Endothelial cell of umbilical vein (primary cell): ENCODE data around the gene ZC3H6. TPM values are rescaled to one million over a fixed set of nuclear protein-coding genes. Genes with fewer than 3 reads are reported as not detected.
A peak's percentile ranks its signal among the peaks of the same experiment; 100 is the strongest.

Experiments used
- BruUV-seq: library from RNA; stranded (reverse); fragments of 400-500 nt; replicated peaks from 2 replicates; lab custom pipeline; 2021; lab: Mats Ljungman, UMichigan
- CTCF ChIA-PET: fragments of 300-600, 350-600 bp; sonication (Branson Sonifier 250); formaldehyde crosslinking; loops from one replicate; lab custom pipeline; 2021; ENCODE audit warnings: antibody characterized with exemption, inconsistent platforms; lab: Charles Lee
- POLR2A ChIA-PET: fragments of 300-600, 350-600 bp; sonication (Branson Sonifier 250); formaldehyde crosslinking; loops from one replicate; lab custom pipeline; 2021; ENCODE audit warnings: antibody characterized with exemption, inconsistent platforms; lab: Charles Lee
- DNase-seq: peaks from one replicate; pipeline ENCODE4 v3.0.0-alpha.2; 2011; ENCODE audit warnings: low read depth, low spot score
- FAIRE-seq: peaks from 2 replicates; lab custom pipeline; 2011; peaks lifted over from hg19 to GRCh38; lab: Jason Lieb, UNC
- H2AFZ ChIP-seq: 2 replicates; pipeline ENCODE4 v1.6.0; 2012; ENCODE audit warnings: low read depth, low read length, control low read depth, inconsistent platforms
- H3K27ac ChIP-seq: 2 replicates; pipeline ENCODE4 v1.5.1; 2011; ENCODE audit warnings: low read depth, mild to moderate bottlenecking, control low read depth, low read length, moderate library complexity; ENCODE audit not compliant: insufficient read depth
- H3K27me3 ChIP-seq, 2 experiments: 2 replicates each; pipeline versions ENCODE4 v1.6.0 to v1.6.1; 2011; ENCODE audit warnings: low read length in 2 of 2, mixed read lengths in 1 of 2; ENCODE audit not compliant: control insufficient read depth in 2 of 2, insufficient read depth in 2 of 2
- H3K36me3 ChIP-seq, 2 experiments: 2 replicates in 1 of 2; 3 replicates in 1 of 2; pipeline ENCODE4 v1.5.1; 2011; ENCODE audit warnings: low read length in 2 of 2, mild to moderate bottlenecking in 1 of 2, moderate library complexity in 1 of 2; ENCODE audit not compliant: control insufficient read depth in 2 of 2, insufficient read depth in 2 of 2; ENCODE audit errors: extremely low read depth in 1 of 2
- H3K4me1 ChIP-seq: 3 replicates; pipeline ENCODE4 v1.5.1; 2011; ENCODE audit warnings: mild to moderate bottlenecking, low read length; ENCODE audit not compliant: control insufficient read depth, insufficient read depth; ENCODE audit errors: extremely low read depth
- H3K4me2 ChIP-seq: 2 replicates; pipeline ENCODE4 v1.6.1; 2011; ENCODE audit warnings: low read length, control low read depth, mixed read lengths; ENCODE audit not compliant: insufficient read depth
- H3K4me3 ChIP-seq, 3 experiments: fragments of 200-600 bp in 1 of 3; sonication (generic), shearing (Covaris generic) in 1 of 3; replicated peaks in 1 of 3; 2 replicates each; pipeline ENCODE4 v1.5.1; 2011 to 2016; ENCODE audit warnings: control low read depth in 3 of 3, low read length in 3 of 3, mild to moderate bottlenecking in 2 of 3, inconsistent platforms in 1 of 3, low read depth in 1 of 3, moderate library complexity in 1 of 3; ENCODE audit not compliant: insufficient read depth in 1 of 3
- H3K79me2 ChIP-seq: 2 replicates; pipeline ENCODE4 v1.6.0; 2012; ENCODE audit warnings: low read length, inconsistent platforms; ENCODE audit not compliant: control insufficient read depth, insufficient read depth
- H3K9ac ChIP-seq: replicated peaks from 2 replicates; pipeline ENCODE3; 2011; ENCODE audit warnings: low read length, control low read depth; ENCODE audit not compliant: insufficient read depth; ENCODE audit errors: extremely low read depth
- H3K9me1 ChIP-seq: replicated peaks from 3 replicates; pipeline ENCODE4 v1.6.0; 2011; ENCODE audit warnings: mild to moderate bottlenecking, low read length; ENCODE audit not compliant: control insufficient read depth, insufficient read depth; ENCODE audit errors: extremely low read depth
- H3K9me3 ChIP-seq: replicated peaks from 2 replicates; pipeline ENCODE4 v1.5.1; 2012; ENCODE audit warnings: low read length, inconsistent platforms; ENCODE audit not compliant: control insufficient read depth, insufficient read depth
- H4K20me1 ChIP-seq: replicated peaks from 2 replicates; pipeline ENCODE3; 2011; ENCODE audit warnings: mild to moderate bottlenecking, low read length; ENCODE audit not compliant: control insufficient read depth, insufficient read depth; ENCODE audit errors: extremely low read depth
- EZH2 ChIP-seq: IDR thresholded peaks from 2 replicates; pipeline ENCODE4 v1.6.1; 2012; ENCODE audit warnings: borderline replicate concordance, low read depth, mild to moderate bottlenecking, moderate library complexity, low read length, inconsistent platforms; ENCODE audit not compliant: severe bottlenecking
- FOS ChIP-seq: IDR thresholded peaks from 2 replicates; pipeline ENCODE4 v1.6.1; 2011; ENCODE audit warnings: mild to moderate bottlenecking, low read length, moderate library complexity, borderline replicate concordance; ENCODE audit not compliant: insufficient read depth
- GATA2 ChIP-seq: IDR thresholded peaks from 2 replicates; pipeline ENCODE4 v1.7.0; 2011; ENCODE audit warnings: low read depth, mild to moderate bottlenecking, moderate library complexity, mixed read lengths, low read length; ENCODE audit not compliant: insufficient read length, insufficient read depth
- JUN ChIP-seq: IDR thresholded peaks from 2 replicates; pipeline ENCODE4 v1.6.1; 2011; ENCODE audit warnings: borderline replicate concordance, low read depth; ENCODE audit not compliant: insufficient read length, insufficient read depth
- MYC ChIP-seq: IDR thresholded peaks from one replicate; pipeline ENCODE4 v1.6.1; 2011; ENCODE audit warnings: mild to moderate bottlenecking, low read depth, low read length
- POLR2A ChIP-seq: IDR thresholded peaks from 2 replicates; pipeline ENCODE4 v1.6.1; 2012; ENCODE audit warnings: low read depth, mild to moderate bottlenecking, control low read depth, low read length
- POLR2AphosphoS5 ChIP-seq: IDR thresholded peaks from 2 replicates; pipeline ENCODE4 v1.6.1; 2012; ENCODE audit warnings: low read depth, mild to moderate bottlenecking, control low read depth, low read length, moderate library complexity; ENCODE audit not compliant: insufficient read depth
- dilution Hi-C: fragments of 300-500 bp; cut with MboI; formaldehyde crosslinking; loops from one replicate; pipeline ENCODE4 v1.15.0; 2019; ENCODE audit warnings: low sequenced_read_pairs; ENCODE audit not compliant: extremely low pct_ligation_motif_present
- intact Hi-C: fragments of 100-400 bp; cut with micrococcal nuclease; formaldehyde crosslinking; loops from one replicate; pipeline ENCODE4 v1.10.0; 2022
- polyA plus RNA-seq, 4 experiments: library from polyadenylated mRNA; depleted of rRNA in 3 of 4; stranded (reverse) in 3 of 4; unstranded in 1 of 4; fragments of >200 nt; gene quantifications; 2 replicates each; pipeline versions ENCODE4 v1.2.1 to v1.2.3, GENCODE V29; 2011 to 2012; ENCODE audit warnings: missing spikeins in 1 of 4
- total RNA-seq: library from RNA; stranded (reverse); gene quantifications from 2 replicates; pipeline ENCODE4 v1.2.3, GENCODE V29; 2021
- TF ChIP-seq, protein P1 (sequence below), 2 donors: IDR thresholded peaks; 1 replicate in 1 of 2; 2 replicates in 1 of 2; pipeline ENCODE4 v1.5.1; 2011; ENCODE audit warnings: low read length in 2 of 2, mild to moderate bottlenecking in 2 of 2, moderate library complexity in 2 of 2, control low read depth in 1 of 2, inconsistent platforms in 1 of 2, low read depth in 1 of 2; ENCODE audit not compliant: insufficient read depth in 1 of 2; ENCODE audit errors: extremely low read depth in 1 of 2
- TF ChIP-seq, protein P2 (sequence below): IDR thresholded peaks from 2 replicates; pipeline ENCODE4 v1.6.1; 2011; ENCODE audit not compliant: insufficient read depth, insufficient read length

Gene ZC3H6
- total and polyA plus RNA-seq, 2 donors (not counting 3 experiments of a cell fraction or from before 2014, with no cell fraction given) = 0.46 to 3.0 TPM

DNA sequence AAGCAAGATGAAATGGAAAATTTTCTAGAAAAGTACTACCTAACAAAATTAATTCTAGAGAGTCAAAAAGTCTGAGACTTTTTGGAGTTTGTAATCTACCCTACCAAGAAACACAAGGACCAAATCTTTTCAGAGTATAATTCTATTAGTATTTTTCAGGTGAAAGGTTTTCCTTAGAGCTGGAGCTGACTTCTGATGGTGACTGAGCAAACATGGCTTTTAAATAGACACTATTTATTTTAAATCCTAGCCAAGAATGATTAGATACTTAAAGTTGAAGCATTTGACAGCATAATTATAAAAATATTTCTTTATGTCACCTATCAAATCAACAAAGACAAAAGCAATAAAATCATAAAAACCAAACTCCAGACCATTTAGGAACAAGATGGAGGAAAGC lies 26.6 kb downstream of the ZC3H6 start:
- peak; percentile 39 for DNase-seq
- H4K20me1 ChIP-seq = no peaks in the 10 kb centered on the region
- H3K4me3 ChIP-seq = no peak overlapping the region
- H3K9me3 ChIP-seq = no peaks in the 10 kb centered on the region
- intact Hi-C loops = loop anchor here (2.0 kb wide), 1 partner anchor 25 kb away; no protein-coding TSS in a partner anchor
- ChIA-PET CTCF (interaction anchor here (1.3 to 2.9 kb wide), 3 partner anchors 10 to 42 kb away, joined by 5 to 12 read pairs (median 8); no protein-coding TSS in a partner anchor), POLR2A (no interaction called here)
- BruUV-seq = no TSS peak
- TF ChIP-seq, protein P1, sequence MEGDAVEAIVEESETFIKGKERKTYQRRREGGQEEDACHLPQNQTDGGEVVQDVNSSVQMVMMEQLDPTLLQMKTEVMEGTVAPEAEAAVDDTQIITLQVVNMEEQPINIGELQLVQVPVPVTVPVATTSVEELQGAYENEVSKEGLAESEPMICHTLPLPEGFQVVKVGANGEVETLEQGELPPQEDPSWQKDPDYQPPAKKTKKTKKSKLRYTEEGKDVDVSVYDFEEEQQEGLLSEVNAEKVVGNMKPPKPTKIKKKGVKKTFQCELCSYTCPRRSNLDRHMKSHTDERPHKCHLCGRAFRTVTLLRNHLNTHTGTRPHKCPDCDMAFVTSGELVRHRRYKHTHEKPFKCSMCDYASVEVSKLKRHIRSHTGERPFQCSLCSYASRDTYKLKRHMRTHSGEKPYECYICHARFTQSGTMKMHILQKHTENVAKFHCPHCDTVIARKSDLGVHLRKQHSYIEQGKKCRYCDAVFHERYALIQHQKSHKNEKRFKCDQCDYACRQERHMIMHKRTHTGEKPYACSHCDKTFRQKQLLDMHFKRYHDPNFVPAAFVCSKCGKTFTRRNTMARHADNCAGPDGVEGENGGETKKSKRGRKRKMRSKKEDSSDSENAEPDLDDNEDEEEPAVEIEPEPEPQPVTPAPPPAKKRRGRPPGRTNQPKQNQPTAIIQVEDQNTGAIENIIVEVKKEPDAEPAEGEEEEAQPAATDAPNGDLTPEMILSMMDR (IDR thresholded peaks at IDR 0.05; ENCODE audit: extremely low read depth in 1 of 2, insufficient read depth in 1 of 2, low read depth in 1 of 2, low read length in 2 of 2) = no peak
- TF ChIP-seq POLR2AphosphoS5 = no peak
- TF ChIP-seq, protein P2, sequence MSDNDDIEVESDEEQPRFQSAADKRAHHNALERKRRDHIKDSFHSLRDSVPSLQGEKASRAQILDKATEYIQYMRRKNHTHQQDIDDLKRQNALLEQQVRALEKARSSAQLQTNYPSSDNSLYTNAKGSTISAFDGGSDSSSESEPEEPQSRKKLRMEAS = no peak
- no peak for TF ChIP-seq GATA2
- TF ChIP-seq JUN = no peak
- no peak for TF ChIP-seq EZH2
- no peak for TF ChIP-seq MYC
- no peak for TF ChIP-seq POLR2A
- no peak for TF ChIP-seq FOS
- H3K27me3 ChIP-seq = no peaks in the 10 kb centered on the region
- FAIRE-seq = no peak
- peaks cover 28% of the 10 kb centered on the region for H3K4me1 ChIP-seq
- peak overlapping the region; percentile 51 for H2AFZ ChIP-seq
- peak overlapping the region; percentile 61 for H3K4me2 ChIP-seq
- no peaks in the 10 kb centered on the region for H3K36me3 ChIP-seq
- no peaks in the 10 kb centered on the region for H3K9me1 ChIP-seq
- dilution Hi-C loops = no loop called here
- peak overlapping the region; percentile 23 for H3K9ac ChIP-seq
- no peaks in the 10 kb centered on the region for H3K79me2 ChIP-seq
- H3K27ac ChIP-seq = peak overlapping the region; percentile 55
